WERI-Rb-1 (cell line): ENCODE measurements around the gene KLHL15.

Source experiments
- DNase-seq: peaks from one replicate; pipeline ENCODE4 v3.0.0-alpha.2; 2020
- H3K27ac ChIP-seq: fragments of 250-450 bp; sonication (Bioruptor Pico); 2 replicates; pipeline ENCODE4 v1.5.1; 2020; ENCODE audit warnings: mild to moderate bottlenecking, moderate library complexity
- H3K27me3 ChIP-seq: fragments of 250-450 bp; sonication (Bioruptor Pico); 2 replicates; pipeline ENCODE4 v1.5.1; 2021; ENCODE audit warnings: mild to moderate bottlenecking, low read depth, moderate library complexity; ENCODE audit not compliant: insufficient read depth, severe bottlenecking
- H3K36me3 ChIP-seq: fragments of 250-450 bp; sonication (Bioruptor Pico); 2 replicates; pipeline ENCODE4 v1.5.1; 2020; ENCODE audit warnings: mild to moderate bottlenecking, moderate library complexity
- H3K4me3 ChIP-seq: 2 replicates; pipeline ENCODE4 v1.5.1; 2011; ENCODE audit warnings: low read depth, mild to moderate bottlenecking, control low read depth, low read length
- H3K9me3 ChIP-seq: fragments of 250-450 bp; sonication (Bioruptor Pico); 2 replicates; pipeline ENCODE4 v1.5.1; 2021; ENCODE audit warnings: mild to moderate bottlenecking, moderate library complexity; ENCODE audit not compliant: severe bottlenecking
- TF ChIP-seq, protein P1 (sequence below): IDR thresholded peaks from 2 replicates; pipeline ENCODE4 v1.5.1; 2011; ENCODE audit warnings: low read depth, mild to moderate bottlenecking, control low read depth, inconsistent platforms, low read length

The KLHL15 gene

DNA sequence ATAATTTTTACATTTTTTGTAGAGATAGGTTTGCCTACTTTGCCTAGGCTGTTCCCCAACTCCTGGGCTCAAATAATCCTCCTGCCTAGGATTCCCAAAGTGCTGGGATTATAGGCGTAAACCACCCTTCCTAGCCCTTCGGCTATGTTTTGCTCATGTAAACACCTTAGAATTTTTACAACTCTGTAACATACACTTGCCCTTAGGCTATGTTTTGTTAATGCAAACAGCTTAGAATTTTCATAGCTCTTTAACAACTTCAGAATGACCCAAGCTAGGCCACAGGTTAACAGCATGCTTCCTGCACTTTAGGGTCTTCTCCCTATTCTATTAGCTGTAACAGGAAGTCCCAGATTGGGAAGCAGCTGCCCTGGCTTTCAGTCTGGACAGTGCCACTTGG is 24.2 kb downstream of the KLHL15 start:
- Histone ChIP-seq H3K36me3 (peaks cover 27% of the 10 kb centered on the region), H3K27me3 (peaks cover 10% of the 10 kb centered on the region), H3K9me3 (no peaks in the 10 kb centered on the region), H3K4me3 (no peak overlapping the region), H3K27ac (no peak overlapping the region)
- DNase-seq, result no peak
- TF ChIP-seq, protein P1, sequence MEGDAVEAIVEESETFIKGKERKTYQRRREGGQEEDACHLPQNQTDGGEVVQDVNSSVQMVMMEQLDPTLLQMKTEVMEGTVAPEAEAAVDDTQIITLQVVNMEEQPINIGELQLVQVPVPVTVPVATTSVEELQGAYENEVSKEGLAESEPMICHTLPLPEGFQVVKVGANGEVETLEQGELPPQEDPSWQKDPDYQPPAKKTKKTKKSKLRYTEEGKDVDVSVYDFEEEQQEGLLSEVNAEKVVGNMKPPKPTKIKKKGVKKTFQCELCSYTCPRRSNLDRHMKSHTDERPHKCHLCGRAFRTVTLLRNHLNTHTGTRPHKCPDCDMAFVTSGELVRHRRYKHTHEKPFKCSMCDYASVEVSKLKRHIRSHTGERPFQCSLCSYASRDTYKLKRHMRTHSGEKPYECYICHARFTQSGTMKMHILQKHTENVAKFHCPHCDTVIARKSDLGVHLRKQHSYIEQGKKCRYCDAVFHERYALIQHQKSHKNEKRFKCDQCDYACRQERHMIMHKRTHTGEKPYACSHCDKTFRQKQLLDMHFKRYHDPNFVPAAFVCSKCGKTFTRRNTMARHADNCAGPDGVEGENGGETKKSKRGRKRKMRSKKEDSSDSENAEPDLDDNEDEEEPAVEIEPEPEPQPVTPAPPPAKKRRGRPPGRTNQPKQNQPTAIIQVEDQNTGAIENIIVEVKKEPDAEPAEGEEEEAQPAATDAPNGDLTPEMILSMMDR, result no peak

DNA sequence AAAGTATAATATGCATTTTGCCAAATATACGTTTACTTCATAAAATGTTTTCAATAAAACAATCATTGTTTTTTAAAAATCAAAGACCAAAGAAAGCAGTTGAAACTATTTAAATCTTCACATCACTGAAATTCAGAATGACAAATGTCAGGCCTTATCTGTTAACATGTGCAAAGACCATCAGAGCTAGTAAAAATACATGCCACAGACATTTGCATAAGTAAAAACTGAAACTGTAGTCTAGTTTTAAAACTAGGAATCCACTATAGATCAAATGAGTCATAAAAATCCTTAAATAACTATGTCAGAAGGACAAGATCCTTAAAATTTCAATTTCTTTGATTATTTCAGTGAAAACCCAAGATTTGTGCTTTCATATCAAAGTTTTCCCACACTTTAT is 24.8 kb downstream of the KLHL15 start:
- peaks cover 10% of the 10 kb centered on the region for H3K27me3 ChIP-seq
- no peak overlapping the region for H3K4me3 ChIP-seq
- H3K27ac ChIP-seq, result no peak overlapping the region
- TF ChIP-seq, protein P1, result no peak
- DNase-seq, result no peak
- no peaks in the 10 kb centered on the region for H3K9me3 ChIP-seq
- peaks cover 27% of the 10 kb centered on the region for H3K36me3 ChIP-seq

DNA sequence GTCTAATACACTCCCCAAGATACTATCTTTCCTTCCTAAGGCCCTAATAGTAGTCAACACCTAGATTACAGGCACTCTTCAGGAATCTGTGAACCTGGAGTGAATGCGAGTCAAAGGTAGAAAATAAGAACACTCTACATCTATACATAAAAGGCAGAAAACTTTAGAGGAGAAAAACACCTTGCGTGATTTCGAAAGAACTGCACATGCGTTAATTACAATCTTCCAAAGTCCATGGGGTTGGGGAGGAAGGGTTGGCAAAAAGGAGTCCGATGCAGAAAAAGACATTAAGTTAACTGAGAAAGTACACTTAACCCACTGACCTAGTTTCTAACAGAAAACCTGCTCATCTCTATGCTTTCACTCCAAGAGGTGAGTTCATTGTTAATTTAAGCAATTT is 27.3 kb downstream of the KLHL15 start:
- TF ChIP-seq, protein P1, result no peak
- Histone ChIP-seq H3K36me3 (peaks cover 19% of the 10 kb centered on the region), H3K4me3 (no peak overlapping the region), H3K27ac (no peak overlapping the region), H3K27me3 (peaks cover 18% of the 10 kb centered on the region), H3K9me3 (no peaks in the 10 kb centered on the region)
- DNase-seq, result no peak

DNA sequence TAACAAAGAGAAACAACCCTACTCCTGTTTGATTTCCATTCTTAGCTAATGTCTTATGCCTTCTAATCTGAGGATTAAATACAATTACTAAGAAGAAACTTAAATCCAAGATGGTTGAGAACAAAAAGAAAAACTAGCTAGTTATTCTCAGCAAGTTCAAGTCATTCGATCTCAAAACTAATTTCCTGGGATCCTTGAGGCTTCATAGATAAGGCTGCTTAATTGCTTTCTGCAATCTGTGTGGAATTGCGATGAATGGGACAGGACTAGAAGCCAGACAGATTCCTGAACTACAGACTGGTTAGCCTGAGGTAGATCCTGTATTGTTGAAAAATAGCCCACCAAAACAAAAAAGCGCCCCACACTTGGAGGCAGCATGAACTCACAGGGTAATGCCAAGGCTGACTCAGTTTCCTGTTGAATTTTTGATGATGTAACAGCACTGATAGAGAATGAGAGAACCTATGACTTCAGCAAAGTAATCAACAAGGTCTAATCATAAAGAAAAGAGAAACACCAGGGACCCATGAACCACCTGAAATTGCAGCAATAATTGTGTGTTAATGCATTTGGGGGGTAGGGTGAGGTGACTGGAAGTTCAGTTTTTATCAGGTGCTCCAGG is 33.9 kb downstream of the KLHL15 start:
- Histone ChIP-seq H3K27ac (no peak overlapping the region), H3K36me3 (peaks cover 21% of the 10 kb centered on the region), H3K9me3 (no peaks in the 10 kb centered on the region), H3K4me3 (no peak overlapping the region), H3K27me3 (peaks cover 18% of the 10 kb centered on the region)
- TF ChIP-seq, protein P1, result no peak
- DNase-seq, result no peak

DNA sequence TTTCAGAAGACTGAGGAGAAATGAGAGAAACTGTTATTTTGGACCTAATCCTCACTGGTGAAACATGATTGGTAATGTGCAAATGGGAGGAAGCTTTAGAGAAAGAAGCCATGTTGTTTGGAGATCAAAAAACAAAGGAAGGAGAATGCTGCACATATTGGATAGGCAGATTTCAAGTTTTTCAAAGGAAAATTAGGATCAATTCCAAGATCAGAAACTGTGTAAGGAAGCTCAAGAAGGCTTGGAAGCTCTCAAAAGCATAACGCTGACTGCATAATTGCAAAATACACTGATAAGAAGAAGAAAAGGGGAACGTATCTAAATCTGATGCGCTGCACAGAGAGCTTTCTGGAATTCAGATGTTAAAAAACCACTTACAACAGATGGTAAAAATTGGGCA is 34.6 kb downstream of the KLHL15 start:
- Histone ChIP-seq H3K27ac (no peak overlapping the region), H3K36me3 (peaks cover 28% of the 10 kb centered on the region), H3K27me3 (peaks cover 18% of the 10 kb centered on the region), H3K4me3 (no peak overlapping the region), H3K9me3 (no peaks in the 10 kb centered on the region)
- DNase-seq, result no peak
- TF ChIP-seq, protein P1, result no peak

DNA sequence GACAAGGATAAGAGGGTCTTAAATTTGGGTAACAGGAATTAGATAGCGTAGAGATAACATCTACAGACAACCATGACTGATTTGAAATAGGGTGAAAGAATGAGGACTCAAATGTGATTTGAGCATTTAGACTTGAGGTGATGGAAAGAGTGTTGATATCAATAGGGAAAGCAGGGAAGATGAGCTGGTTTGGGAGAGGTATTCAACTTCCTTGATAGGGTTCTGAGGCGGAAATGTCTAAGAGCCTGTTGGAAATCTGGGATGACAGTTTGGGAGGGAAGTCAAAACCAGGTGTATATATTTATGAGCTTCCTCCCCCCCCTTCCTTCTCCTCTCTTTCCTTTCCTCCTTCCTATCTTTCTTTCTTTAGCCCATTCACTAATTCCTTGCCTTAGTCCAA is 36.5 kb downstream of the KLHL15 start:
- H3K4me3 ChIP-seq, result no peak overlapping the region
- H3K27ac ChIP-seq, result no peak overlapping the region
- H3K27me3 ChIP-seq, result peaks cover 12% of the 10 kb centered on the region
- TF ChIP-seq, protein P1, result no peak
- no peak for DNase-seq
- H3K36me3 ChIP-seq, result peaks cover 23% of the 10 kb centered on the region
- H3K9me3 ChIP-seq, result no peaks in the 10 kb centered on the region
